Left lung (tissue), 10 donors: Measurements from ENCODE around the gene FGD2. TPM values are rescaled to one million over a fixed set of nuclear protein-coding genes. Genes with fewer than 3 reads are reported as not detected.
A peak's percentile ranks its signal among the peaks of the same experiment; 100 is the strongest.

Source experiments
- ATAC-seq: fragments of 200-7000 bp; cut with Tn5 transposase; one replicate; pipeline ENCODE4 v1.9.1; 2020; ENCODE audit warnings: moderate library complexity
- DNase-seq, 4 donors: peaks; one replicate each; pipeline ENCODE4 v3.0.0-alpha.2; 2013 to 2020
- H3K27ac ChIP-seq, 2 donors: fragments of 200-600 bp; sonication (generic) in 1 of 2; one replicate each; pipeline versions ENCODE4 v1.5.0 to v1.8.0; 2020 to 2021
- H3K27me3 ChIP-seq, 2 donors: fragments of 200-600 bp; sonication (generic) in 1 of 2; one replicate each; pipeline versions ENCODE4 v1.5.0 to v1.8.0; 2020 to 2021
- H3K36me3 ChIP-seq, 2 donors: fragments of 200-600 bp; sonication (generic) in 1 of 2; one replicate each; pipeline versions ENCODE4 v1.5.0 to v1.8.0; 2020 to 2021
- H3K4me1 ChIP-seq, 2 donors: fragments of 200-600 bp; one replicate each; pipeline ENCODE4 v1.8.0; 2021
- H3K4me3 ChIP-seq, 2 donors: fragments of 200-600 bp; sonication (generic) in 1 of 2; one replicate each; pipeline versions ENCODE4 v1.5.0 to v1.8.0; 2020 to 2021; ENCODE audit warnings: mild to moderate bottlenecking in 1 of 2
- H3K9me3 ChIP-seq, 2 donors: fragments of 200-600 bp; sonication (generic) in 1 of 2; one replicate each; pipeline versions ENCODE4 v1.5.0 to v1.8.0; 2020 to 2021
- CTCF ChIP-seq, 2 donors: fragments of 200-600 bp; sonication (generic) in 1 of 2; IDR thresholded peaks; one replicate each; pipeline versions ENCODE4 v1.5.0 to v1.8.0; 2021; ENCODE audit warnings: antibody characterized with exemption in 2 of 2
- intact Hi-C, 2 donors: fragments of 100-400 bp; cut with DNase I; formaldehyde crosslinking; loops; one replicate each; pipeline versions ENCODE4 v1.11.2 to v1.14.2; 2022
- polyA plus RNA-seq, 6 donors: library from polyadenylated mRNA; unstranded; fragments of 120-200 nt; gene quantifications; one replicate each; pipeline ENCODE4 v1.2.1, GENCODE V29; 2013; ENCODE audit not compliant: insufficient read length in 6 of 6
- total RNA-seq, 2 donors: library from RNA; stranded (reverse); fragmentation: NEBNext Ultra II Directional; extraction: Animal tissue kit (Norgen Biotek cat#: 25700); gene quantifications; one replicate each; pipeline ENCODE4 v1.2.1, GENCODE V29; 2021
- donor health status: DM: no; HTN: yes; CAD: no.
- donor health status: DM: no; HTN: no; CAD: no.

Gene FGD2
- total and polyA plus RNA-seq, 8 donors, result 3.9 to 60.3 (median 4.7) TPM

- peak; percentile 68 to 95 (median 90) for DNase-seq
- intact Hi-C loops, result loop anchor here in 1 of 2 donors (2.0 to 5.0 kb wide), 2 partner anchors 194 to 252 kb away; no protein-coding TSS in a partner anchor
- no peaks in the 10 kb centered on the region for H3K9me3 ChIP-seq
- H3K4me1 ChIP-seq, result peaks cover 0 to 26% of the 10 kb centered on the region in 2 donors
- no peak overlapping the region for H3K4me3 ChIP-seq
- peaks cover 0 to 51% of the 10 kb centered on the region in 2 donors for H3K36me3 ChIP-seq
- TF ChIP-seq CTCF (IDR thresholded peaks at IDR 0.05), result peak; percentile 81 to 94
- H3K27ac ChIP-seq, result peak overlapping the region in 1 of 2 donors; percentile 50
- no peaks in the 10 kb centered on the region for H3K27me3 ChIP-seq
- peak; percentile 98 for ATAC-seq
Measured at GRCh38 chr6:37018198-37019064, 13.0 kb downstream of the FGD2 start.

GRCh38 chr6:37019065-37019450 is 13.6 kb downstream of the FGD2 start:
- Histone ChIP-seq H3K27ac (peak overlapping the region in 1 of 2 donors; percentile 50), H3K4me3 (no peak overlapping the region), H3K4me1 (peaks cover 0 to 28% of the 10 kb centered on the region in 2 donors), H3K9me3 (no peaks in the 10 kb centered on the region), H3K36me3 (peaks cover 0 to 48% of the 10 kb centered on the region in 2 donors), H3K27me3 (no peaks in the 10 kb centered on the region)
- no peak for TF ChIP-seq CTCF (IDR thresholded peaks at IDR 0.05)
- DNase-seq (peak in 1 of 4 donors; percentile 1), ATAC-seq (no peak)
- intact Hi-C loops, result loop anchor here in 1 of 2 donors (2.0 to 5.0 kb wide), 2 partner anchors 193 to 252 kb away; no protein-coding TSS in a partner anchor

- intact Hi-C loops, result loop anchor here in 1 of 2 donors (10.0 kb wide), 1 partner anchor 154 kb away; the partner anchor contains the start of gene PIM1
Measured at GRCh38 chr6:37020381-37020780, 14.9 kb downstream of the FGD2 start.

GRCh38 chr6:37020812-37021211 is 15.4 kb downstream of the FGD2 start:
- DNase-seq (no peak), ATAC-seq (no peak)
- H3K9me3 ChIP-seq, result no peaks in the 10 kb centered on the region
- no peak overlapping the region for H3K27ac ChIP-seq
- peaks cover 0 to 31% of the 10 kb centered on the region in 2 donors for H3K4me1 ChIP-seq
- H3K27me3 ChIP-seq, result no peaks in the 10 kb centered on the region
- no peak for TF ChIP-seq CTCF (IDR thresholded peaks at IDR 0.05)
- H3K36me3 ChIP-seq, result peaks cover 0 to 48% of the 10 kb centered on the region in 2 donors
- H3K4me3 ChIP-seq, result no peak overlapping the region
- intact Hi-C loops, result loop anchor here in 1 of 2 donors (10.0 kb wide), 1 partner anchor 154 kb away; the partner anchor contains the start of gene PIM1

More at GRCh38 chr6:37020381-37020780, 14.9 kb downstream of the FGD2 start:
- Histone ChIP-seq H3K27ac (no peak overlapping the region), H3K27me3 (no peaks in the 10 kb centered on the region), H3K4me3 (no peak overlapping the region), H3K9me3 (no peaks in the 10 kb centered on the region), H3K36me3 (peaks cover 0 to 48% of the 10 kb centered on the region in 2 donors), H3K4me1 (peaks cover 0 to 31% of the 10 kb centered on the region in 2 donors)
- no peak for DNase-seq
- no peak for ATAC-seq
- TF ChIP-seq CTCF (IDR thresholded peaks at IDR 0.05), result no peak
